ENCODE data around the gene CYGB.
"Not testable (repeated sequence)": the region's sequence is repeated elsewhere in the genome, so short reads cannot be mapped to it uniquely, and the experiment has no call there.

- TF ChIP-seq POLR2A, CTCF (IDR thresholded peaks at IDR 0.05): not testable (repeated sequence)
These were observed 3.7 kb downstream of the CYGB start for GRCh38 chr17:76533640-76534359.
